ENCODE results near the gene FZD1.

DNA sequence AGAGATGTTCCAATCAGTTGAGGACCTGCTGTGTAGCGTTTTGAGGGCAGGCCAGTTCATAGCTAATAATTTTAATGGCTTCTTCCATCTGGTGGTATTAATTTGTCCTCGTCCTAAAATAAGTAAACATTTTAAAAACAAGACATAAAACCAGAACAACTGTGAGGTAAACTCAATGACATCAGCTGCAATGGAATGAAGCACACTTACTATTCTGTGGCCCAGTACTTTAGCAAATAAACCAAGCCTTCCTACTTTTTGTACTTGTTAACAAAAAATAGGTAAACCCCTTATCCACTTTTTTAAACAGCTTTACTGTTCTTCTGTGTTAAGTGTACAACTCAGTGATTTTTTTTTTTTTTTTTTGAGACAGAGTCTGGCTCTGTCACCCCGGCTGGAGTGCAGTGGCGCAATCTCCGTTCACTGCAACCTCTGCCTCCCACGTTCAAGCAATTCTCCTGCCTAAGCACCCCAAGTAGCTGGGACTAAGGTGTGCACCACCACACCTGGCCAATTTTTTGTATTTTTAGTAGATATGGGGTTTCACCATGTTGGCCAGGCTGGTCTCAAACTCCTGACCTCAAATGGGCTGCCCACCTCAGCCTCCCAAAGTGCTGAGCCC, 28.9 kb upstream of the FZD1 start:
- no peak for TF ChIP-seq EP300 (IDR thresholded peaks at IDR 0.05)
- TF ChIP-seq, protein P1, sequence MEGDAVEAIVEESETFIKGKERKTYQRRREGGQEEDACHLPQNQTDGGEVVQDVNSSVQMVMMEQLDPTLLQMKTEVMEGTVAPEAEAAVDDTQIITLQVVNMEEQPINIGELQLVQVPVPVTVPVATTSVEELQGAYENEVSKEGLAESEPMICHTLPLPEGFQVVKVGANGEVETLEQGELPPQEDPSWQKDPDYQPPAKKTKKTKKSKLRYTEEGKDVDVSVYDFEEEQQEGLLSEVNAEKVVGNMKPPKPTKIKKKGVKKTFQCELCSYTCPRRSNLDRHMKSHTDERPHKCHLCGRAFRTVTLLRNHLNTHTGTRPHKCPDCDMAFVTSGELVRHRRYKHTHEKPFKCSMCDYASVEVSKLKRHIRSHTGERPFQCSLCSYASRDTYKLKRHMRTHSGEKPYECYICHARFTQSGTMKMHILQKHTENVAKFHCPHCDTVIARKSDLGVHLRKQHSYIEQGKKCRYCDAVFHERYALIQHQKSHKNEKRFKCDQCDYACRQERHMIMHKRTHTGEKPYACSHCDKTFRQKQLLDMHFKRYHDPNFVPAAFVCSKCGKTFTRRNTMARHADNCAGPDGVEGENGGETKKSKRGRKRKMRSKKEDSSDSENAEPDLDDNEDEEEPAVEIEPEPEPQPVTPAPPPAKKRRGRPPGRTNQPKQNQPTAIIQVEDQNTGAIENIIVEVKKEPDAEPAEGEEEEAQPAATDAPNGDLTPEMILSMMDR (IDR thresholded peaks at IDR 0.05): no peak
